Activated naive CD4-positive, alpha-beta T cell treated with anti-CD3 and anti-CD28 coated beads, Interleukin-2, amount 10 ng/mL, durations not matched to agents 5 hours and 36 hours (primary cell): Measurements from ENCODE around the gene ARHGAP5. TPM values are rescaled to one million over a fixed set of nuclear protein-coding genes. Genes with fewer than 3 reads are reported as not detected.

Experiments used
- total RNA-seq, 2 experiments: library from RNA; stranded (reverse); gene quantifications; one replicate each; pipeline ENCODE4 v1.2.3, GENCODE V29; 2021

Gene ARHGAP5, protein sequence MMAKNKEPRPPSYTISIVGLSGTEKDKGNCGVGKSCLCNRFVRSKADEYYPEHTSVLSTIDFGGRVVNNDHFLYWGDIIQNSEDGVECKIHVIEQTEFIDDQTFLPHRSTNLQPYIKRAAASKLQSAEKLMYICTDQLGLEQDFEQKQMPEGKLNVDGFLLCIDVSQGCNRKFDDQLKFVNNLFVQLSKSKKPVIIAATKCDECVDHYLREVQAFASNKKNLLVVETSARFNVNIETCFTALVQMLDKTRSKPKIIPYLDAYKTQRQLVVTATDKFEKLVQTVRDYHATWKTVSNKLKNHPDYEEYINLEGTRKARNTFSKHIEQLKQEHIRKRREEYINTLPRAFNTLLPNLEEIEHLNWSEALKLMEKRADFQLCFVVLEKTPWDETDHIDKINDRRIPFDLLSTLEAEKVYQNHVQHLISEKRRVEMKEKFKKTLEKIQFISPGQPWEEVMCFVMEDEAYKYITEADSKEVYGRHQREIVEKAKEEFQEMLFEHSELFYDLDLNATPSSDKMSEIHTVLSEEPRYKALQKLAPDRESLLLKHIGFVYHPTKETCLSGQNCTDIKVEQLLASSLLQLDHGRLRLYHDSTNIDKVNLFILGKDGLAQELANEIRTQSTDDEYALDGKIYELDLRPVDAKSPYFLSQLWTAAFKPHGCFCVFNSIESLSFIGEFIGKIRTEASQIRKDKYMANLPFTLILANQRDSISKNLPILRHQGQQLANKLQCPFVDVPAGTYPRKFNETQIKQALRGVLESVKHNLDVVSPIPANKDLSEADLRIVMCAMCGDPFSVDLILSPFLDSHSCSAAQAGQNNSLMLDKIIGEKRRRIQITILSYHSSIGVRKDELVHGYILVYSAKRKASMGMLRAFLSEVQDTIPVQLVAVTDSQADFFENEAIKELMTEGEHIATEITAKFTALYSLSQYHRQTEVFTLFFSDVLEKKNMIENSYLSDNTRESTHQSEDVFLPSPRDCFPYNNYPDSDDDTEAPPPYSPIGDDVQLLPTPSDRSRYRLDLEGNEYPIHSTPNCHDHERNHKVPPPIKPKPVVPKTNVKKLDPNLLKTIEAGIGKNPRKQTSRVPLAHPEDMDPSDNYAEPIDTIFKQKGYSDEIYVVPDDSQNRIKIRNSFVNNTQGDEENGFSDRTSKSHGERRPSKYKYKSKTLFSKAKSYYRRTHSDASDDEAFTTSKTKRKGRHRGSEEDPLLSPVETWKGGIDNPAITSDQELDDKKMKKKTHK (N-terminal part only)
- 10 to 100 TPM; 52.3 to 57.2 TPM for total RNA-seq

GRCh38 chr14:32077081-32078022 is at the start of gene ARHGAP5:
Gene ARHGAP5 (plus strand): TSS chr14:32077304. CDS start chr14:32090670, 13,366 bp downstream.

DNA sequence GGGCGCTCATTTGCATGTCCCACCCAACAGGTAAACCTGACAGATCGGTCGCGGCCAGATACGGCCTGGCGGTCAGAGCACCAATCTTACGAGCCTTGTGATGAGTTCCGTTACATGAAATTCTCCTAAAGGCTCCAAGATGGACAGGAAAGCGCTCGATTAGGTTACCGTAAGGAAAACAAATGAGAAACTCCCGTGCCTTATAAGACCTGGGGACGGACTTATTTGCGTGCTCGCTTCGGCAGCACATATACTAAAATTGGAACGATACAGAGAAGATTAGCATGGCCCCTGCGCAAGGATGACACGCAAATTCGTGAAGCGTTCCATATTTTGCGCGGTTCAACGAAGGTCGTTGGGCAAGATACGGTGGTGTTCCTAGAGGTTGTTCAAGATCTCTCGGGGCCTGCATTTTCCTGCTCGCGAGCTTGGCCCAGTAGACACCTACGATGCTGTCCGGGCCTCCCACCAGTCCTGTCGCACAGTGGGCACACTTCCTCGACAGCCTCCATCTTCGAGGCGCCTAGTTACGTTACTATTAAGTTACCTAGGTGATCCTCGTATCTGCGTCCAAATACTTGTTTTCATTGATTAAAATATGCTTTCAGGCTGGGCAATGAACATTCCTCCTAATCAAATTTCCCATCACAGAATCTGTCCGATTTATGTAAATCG is 124.8 kb downstream of the ARHGAP5 start, which contains the start of gene RNU6-7:
RNU6-7 (plus strand) TSS at position 230 of the 675 bp plus-strand sequence.

GRCh38 chr14:32202998-32203882 is 126.1 kb downstream of the ARHGAP5 start, which contains the start of gene RNU6-8:
Gene RNU6-8 (minus strand): TSS chr14:32203269.

Other genes with a start within 250 kb of the ARHGAP5 start
- gene RNU6-7, start 124.7 kb downstream of the ARHGAP5 start, total RNA-seq: not detected
- gene RNU6-8, start 126.0 kb downstream of the ARHGAP5 start, total RNA-seq: not detected